ENCODE results near the gene ATP2B3.

DNA sequence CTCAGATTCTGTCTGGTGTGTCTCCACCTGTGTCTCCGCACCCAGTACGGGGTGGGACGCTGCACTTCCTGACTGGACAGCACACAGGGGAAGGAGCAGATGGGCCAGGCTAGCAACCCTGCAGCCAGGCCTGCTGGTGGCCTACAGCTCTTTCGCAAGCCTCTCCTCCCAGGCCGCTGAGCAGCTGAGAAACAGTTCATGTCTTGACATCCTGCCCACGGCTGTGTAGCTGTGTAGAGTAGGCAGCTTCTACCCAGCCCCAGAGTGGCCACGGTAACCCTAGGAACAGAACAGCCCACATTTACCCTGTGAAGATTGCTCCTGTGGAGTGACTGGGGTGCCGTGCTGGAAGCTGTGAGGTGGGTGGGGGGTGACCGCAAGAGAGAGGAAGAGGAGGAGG, 42.6 kb downstream of the ATP2B3 start:
- TF ChIP-seq, protein P1, sequence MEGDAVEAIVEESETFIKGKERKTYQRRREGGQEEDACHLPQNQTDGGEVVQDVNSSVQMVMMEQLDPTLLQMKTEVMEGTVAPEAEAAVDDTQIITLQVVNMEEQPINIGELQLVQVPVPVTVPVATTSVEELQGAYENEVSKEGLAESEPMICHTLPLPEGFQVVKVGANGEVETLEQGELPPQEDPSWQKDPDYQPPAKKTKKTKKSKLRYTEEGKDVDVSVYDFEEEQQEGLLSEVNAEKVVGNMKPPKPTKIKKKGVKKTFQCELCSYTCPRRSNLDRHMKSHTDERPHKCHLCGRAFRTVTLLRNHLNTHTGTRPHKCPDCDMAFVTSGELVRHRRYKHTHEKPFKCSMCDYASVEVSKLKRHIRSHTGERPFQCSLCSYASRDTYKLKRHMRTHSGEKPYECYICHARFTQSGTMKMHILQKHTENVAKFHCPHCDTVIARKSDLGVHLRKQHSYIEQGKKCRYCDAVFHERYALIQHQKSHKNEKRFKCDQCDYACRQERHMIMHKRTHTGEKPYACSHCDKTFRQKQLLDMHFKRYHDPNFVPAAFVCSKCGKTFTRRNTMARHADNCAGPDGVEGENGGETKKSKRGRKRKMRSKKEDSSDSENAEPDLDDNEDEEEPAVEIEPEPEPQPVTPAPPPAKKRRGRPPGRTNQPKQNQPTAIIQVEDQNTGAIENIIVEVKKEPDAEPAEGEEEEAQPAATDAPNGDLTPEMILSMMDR (IDR thresholded peaks at IDR 0.05): no peak
- no peak for TF ChIP-seq POLR2A (IDR thresholded peaks at IDR 0.05; ENCODE audit: low read depth)
- no peak for TF ChIP-seq POLR2AphosphoS5 (IDR thresholded peaks at IDR 0.05)
